SK-N-SH (cell line): ENCODE measurements around the gene FAM53A. TPM values are rescaled to one million over a fixed set of nuclear protein-coding genes. Genes with fewer than 3 reads are reported as not detected.
A peak's percentile ranks its signal among the peaks of the same experiment; 100 is the strongest.

Source experiments
- CTCF ChIA-PET: fragments of 300-600, 350-600 bp; formaldehyde crosslinking; extraction: SDS; loops from one replicate; lab custom pipeline; 2021; lab: Yijun Ruan, JAX
- POLR2A ChIA-PET: fragments of 350-600 bp; sonication (Branson Sonifier 250); formaldehyde crosslinking; extraction: SDS; loops from one replicate; lab custom pipeline; 2020; ENCODE audit warnings: antibody characterized with exemption, inconsistent platforms; lab: Yijun Ruan, JAX
- DNase-seq: peaks from one replicate; pipeline ENCODE4 v3.0.0; 2012
- H2AFZ ChIP-seq: fragments of 200-600 bp; sonication (generic); 2 replicates; pipeline ENCODE4 v1.8.1; 2016; ENCODE audit warnings: antibody characterized with exemption, mild to moderate bottlenecking, low read depth
- H3F3A ChIP-seq: fragments of 200-600 bp; sonication (generic); replicated peaks from 2 replicates; pipeline ENCODE3; 2016; ENCODE audit warnings: antibody characterized with exemption, mild to moderate bottlenecking; ENCODE audit not compliant: insufficient read depth
- H3K27ac ChIP-seq, 2 experiments: fragments of 200-500 bp in 1 of 2; fragments of 200-600 bp in 1 of 2; sonication (Bioruptor generic) in 1 of 2; sonication (generic), shearing (Covaris generic) in 1 of 2; 2 replicates each; pipeline versions ENCODE4 v1.5.1 to v1.6.1; 2014 to 2016; ENCODE audit warnings: low read depth in 2 of 2, inconsistent platforms in 1 of 2, low read length in 1 of 2, mild to moderate bottlenecking in 1 of 2, mixed read lengths in 1 of 2
- H3K27me3 ChIP-seq: fragments of 200-600 bp; sonication (generic), shearing (Covaris generic); 2 replicates; pipeline ENCODE4 v1.6.1; 2016; ENCODE audit warnings: mixed run types; ENCODE audit not compliant: insufficient read depth
- H3K36me3 ChIP-seq, 2 experiments: fragments of 200-500 bp in 1 of 2; fragments of 200-600 bp in 1 of 2; sonication (Bioruptor generic) in 1 of 2; sonication (generic) in 1 of 2; replicated peaks in 1 of 2; 2 replicates each; pipeline versions ENCODE3 to v1.5.1; 2014 to 2016; ENCODE audit warnings: low read length in 1 of 2, mild to moderate bottlenecking in 1 of 2; ENCODE audit not compliant: insufficient read depth in 2 of 2, control insufficient read depth in 1 of 2
- H3K4me1 ChIP-seq, 2 experiments: fragments of 200-500 bp in 1 of 2; fragments of 200-600 bp in 1 of 2; sonication (Bioruptor generic) in 1 of 2; sonication (generic), shearing (Covaris generic) in 1 of 2; 2 replicates each; pipeline versions ENCODE4 v1.5.1 to v1.6.1; 2014 to 2016; ENCODE audit warnings: low read depth in 1 of 2, low read length in 1 of 2, mixed run types in 1 of 2; ENCODE audit not compliant: insufficient read depth in 2 of 2, control insufficient read depth in 1 of 2
- H3K4me2 ChIP-seq: fragments of 200-600 bp; sonication (generic), shearing (Covaris generic); 2 replicates; pipeline ENCODE4 v1.6.1; 2017; ENCODE audit warnings: mixed run types
- H3K4me3 ChIP-seq, 2 experiments: fragments of 200-500 bp in 1 of 2; fragments of 200-600 bp in 1 of 2; sonication (Bioruptor generic) in 1 of 2; sonication (generic), shearing (Covaris generic) in 1 of 2; 2 replicates each; pipeline versions ENCODE4 v1.5.1 to v1.8.1; 2014 to 2016; ENCODE audit warnings: low read depth in 2 of 2, inconsistent platforms in 1 of 2, low read length in 1 of 2, mild to moderate bottlenecking in 1 of 2, mixed read lengths in 1 of 2, moderate library complexity in 1 of 2
- H3K79me2 ChIP-seq: fragments of 200-600 bp; sonication (generic); 2 replicates; pipeline ENCODE4 v1.8.1; 2017; ENCODE audit warnings: mild to moderate bottlenecking; ENCODE audit not compliant: insufficient read depth
- H3K9ac ChIP-seq: fragments of 200-600 bp; sonication (generic); 2 replicates; pipeline ENCODE4 v1.6.1; 2017; ENCODE audit warnings: mixed run types
- H3K9me2 ChIP-seq: fragments of 200-600 bp; sonication (generic); 2 replicates; pipeline ENCODE4 v1.6.1; 2017; ENCODE audit warnings: mixed run types
- H3K9me3 ChIP-seq: fragments of 200-600 bp; sonication (generic); 2 replicates; pipeline ENCODE4 v1.6.1; 2017; ENCODE audit warnings: mixed run types, mild to moderate bottlenecking, moderate library complexity
- H4K20me1 ChIP-seq: fragments of 200-600 bp; sonication (generic); 2 replicates; pipeline ENCODE4 v1.6.1; 2017; ENCODE audit warnings: mild to moderate bottlenecking, mixed run types; ENCODE audit not compliant: insufficient read depth
- ELF1 ChIP-seq: IDR thresholded peaks from 2 replicates; pipeline ENCODE4 v1.4.0; 2012
- EZH2phosphoT487 ChIP-seq: fragments of 200-600 bp; sonication (generic); IDR thresholded peaks from 2 replicates; pipeline ENCODE4 v1.6.1; 2017; ENCODE audit warnings: low read depth, mixed run types, mild to moderate bottlenecking, antibody characterized with exemption, moderate library complexity, borderline replicate concordance
- FOSL2 ChIP-seq: IDR thresholded peaks from 2 replicates; pipeline ENCODE4 v1.4.0; 2012; ENCODE audit warnings: low read depth, mild to moderate bottlenecking, moderate library complexity, borderline replicate concordance
- FOXJ3 ChIP-seq: sonication (generic); formaldehyde crosslinking; IDR thresholded peaks from 2 replicates; pipeline ENCODE4 v1.5.1; 2020; ENCODE audit warnings: mild to moderate bottlenecking, missing genetic modification reagents
- MXI1 ChIP-seq: IDR thresholded peaks from 2 replicates; pipeline ENCODE4 v1.6.1; 2012; ENCODE audit warnings: mild to moderate bottlenecking, low read depth, low read length, improper control_type of control experiment
- NRF1 ChIP-seq: IDR thresholded peaks from 2 replicates; pipeline ENCODE4 v1.6.1; 2012; ENCODE audit warnings: low read depth, mild to moderate bottlenecking, low read length
- PBX3 ChIP-seq: IDR thresholded peaks from 2 replicates; pipeline ENCODE4; 2012
- POLR2AphosphoS5 ChIP-seq: IDR thresholded peaks from 2 replicates; pipeline ENCODE4 v1.6.1; 2012; ENCODE audit warnings: low read depth, low read length
- RAD21 ChIP-seq: IDR thresholded peaks from 2 replicates; pipeline ENCODE4 v1.6.1; 2012; ENCODE audit warnings: mild to moderate bottlenecking, low read length
- SIN3A ChIP-seq: IDR thresholded peaks from 2 replicates; pipeline ENCODE4 v1.6.1; 2012; ENCODE audit warnings: low read depth, mild to moderate bottlenecking, low read length, moderate library complexity, borderline replicate concordance
- USF2 ChIP-seq: fragments of 150-350 bp; IDR thresholded peaks from 2 replicates; pipeline ENCODE4 v1.6.1; 2017; ENCODE audit warnings: antibody characterized with exemption, low read length, low read depth, borderline replicate concordance
- WGBS: methylation state at CpG from one replicate; pipeline ENCODE4 v1.1.6; 2017; ENCODE audit warnings: low lambda C conversion rate; 5-methylcytosine and 5-hydroxymethylcytosine counted together
- polyA plus RNA-seq, 3 experiments: library from polyadenylated mRNA; depleted of rRNA; stranded (reverse); fragments of >200 nt; gene quantifications; 2 replicates each; pipeline ENCODE4 v1.2.3, GENCODE V29; 2012

The FAM53A gene
- polyA plus RNA-seq, 1 of the 3 experiments (the other 2 are of a cell fraction) = 7.6 TPM

GRCh38 chr4:1715002-1715758 is 31.1 kb upstream of the FAM53A start:
- Histone ChIP-seq H2AFZ (no peak overlapping the region), H3K4me1 (peaks cover 11 to 40% of the 10 kb centered on the region in 2 experiments; a peak in 2 of 4 replicates), H3K4me3 (no peak overlapping the region), H3K9me2 (no peaks in the 10 kb centered on the region), H3K9me3 (no peaks in the 10 kb centered on the region), H3K4me2 (no peak overlapping the region), H3K79me2 (peaks cover 86% of the 10 kb centered on the region), H3F3A (peaks cover 24% of the 10 kb centered on the region), H3K27ac (peak overlapping the region in 1 of 2 experiments; percentile 12; a peak in 1 of 4 replicates), H4K20me1 (peaks cover 9% of the 10 kb centered on the region), H3K27me3 (no peaks in the 10 kb centered on the region), H3K9ac (no peak overlapping the region), H3K36me3 (peaks cover 12 to 32% of the 10 kb centered on the region in 2 experiments)
- DNase-seq = no peak
- CTCF ChIA-PET = no interaction called here
- POLR2A ChIA-PET = no interaction called here
- TF ChIP-seq NRF1 (no peak), EZH2phosphoT487 (no peak), POLR2AphosphoS5 (0 out of 2 replicates have a peak, but pooled peaks have one; percentile 9)
- 89% methylated on average over 9 of the region's 16 CpGs for WGBS

DNA sequence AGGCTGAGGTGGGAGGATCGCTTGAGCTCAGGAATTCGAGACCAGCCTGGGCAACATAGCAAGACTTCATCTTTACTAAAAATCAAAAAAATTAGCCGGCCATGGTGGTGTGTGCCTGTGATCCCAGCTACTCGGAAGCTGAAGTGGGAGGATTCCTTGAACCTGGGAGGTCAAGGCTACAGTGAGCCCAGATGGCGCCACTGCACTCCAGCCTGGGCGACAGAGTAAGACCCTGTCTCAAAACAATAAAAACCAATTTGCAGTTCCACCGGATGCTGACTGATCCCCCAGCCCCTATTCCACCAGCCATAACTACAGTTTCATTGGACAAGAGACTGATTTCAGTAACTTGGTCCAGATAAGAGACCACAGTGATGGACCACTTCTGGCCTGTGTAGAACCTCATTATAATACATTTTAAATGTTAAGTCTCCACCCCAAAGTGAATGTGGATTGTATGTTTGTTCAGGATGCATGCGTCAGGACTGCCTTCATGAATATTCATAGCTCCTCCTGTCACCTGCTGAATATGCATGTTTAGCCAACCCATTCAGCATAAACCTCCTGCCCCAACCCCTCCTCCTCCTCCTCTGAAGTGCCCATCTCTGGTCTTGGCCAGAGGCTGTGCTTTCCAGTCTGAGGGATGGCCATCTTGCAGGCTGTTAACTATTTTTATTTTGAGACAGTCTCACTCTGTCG is 30.3 kb upstream of the FAM53A start:
- H3F3A ChIP-seq = peaks cover 24% of the 10 kb centered on the region
- H4K20me1 ChIP-seq = peaks cover 17% of the 10 kb centered on the region
- CTCF ChIA-PET = interaction anchor here (1.4 kb wide), 1 partner anchor 21 kb away, joined by 4 read pairs; no protein-coding TSS in a partner anchor
- peaks cover 86% of the 10 kb centered on the region for H3K79me2 ChIP-seq
- no peak overlapping the region for H3K9ac ChIP-seq
- no peaks in the 10 kb centered on the region for H3K27me3 ChIP-seq
- no peaks in the 10 kb centered on the region for H3K9me3 ChIP-seq
- peaks cover 14 to 32% of the 10 kb centered on the region in 2 experiments; a peak in 2 of 4 replicates for H3K4me1 ChIP-seq
- peak overlapping the region; percentile 99 for H3K4me2 ChIP-seq
- no peak for TF ChIP-seq ELF1
- no peak for TF ChIP-seq FOSL2
- TF ChIP-seq MXI1 = no peak
- no peak for TF ChIP-seq SIN3A
- TF ChIP-seq NRF1 = no peak
- no peak for TF ChIP-seq RAD21
- TF ChIP-seq USF2 = no peak
- TF ChIP-seq FOXJ3 (CRISPR knock-in tag) = no peak
- no peak for TF ChIP-seq PBX3
- H2AFZ ChIP-seq = no peak overlapping the region
- DNase-seq = no peak
- no peaks in the 10 kb centered on the region for H3K9me2 ChIP-seq
- H3K4me3 ChIP-seq = no peak overlapping the region
- 87% methylated on average over 8 of the region's 9 CpGs for WGBS
- H3K36me3 ChIP-seq = peaks cover 17 to 32% of the 10 kb centered on the region in 2 experiments
- H3K27ac ChIP-seq = no peak overlapping the region; a peak in 1 of 4 replicates
- POLR2A ChIA-PET = no interaction called here
